Activated naive CD4-positive, alpha-beta T cell treated with anti-CD3 and anti-CD28 coated beads, Interleukin-2, amount 50 U/mL, for 16 hours (primary cell): ENCODE results near the gene FNDC5.

Experiments
- DNase-seq: peaks from one replicate; pipeline ENCODE4 v3.0.0-alpha.2; 2020

Gene FNDC5

DNA sequence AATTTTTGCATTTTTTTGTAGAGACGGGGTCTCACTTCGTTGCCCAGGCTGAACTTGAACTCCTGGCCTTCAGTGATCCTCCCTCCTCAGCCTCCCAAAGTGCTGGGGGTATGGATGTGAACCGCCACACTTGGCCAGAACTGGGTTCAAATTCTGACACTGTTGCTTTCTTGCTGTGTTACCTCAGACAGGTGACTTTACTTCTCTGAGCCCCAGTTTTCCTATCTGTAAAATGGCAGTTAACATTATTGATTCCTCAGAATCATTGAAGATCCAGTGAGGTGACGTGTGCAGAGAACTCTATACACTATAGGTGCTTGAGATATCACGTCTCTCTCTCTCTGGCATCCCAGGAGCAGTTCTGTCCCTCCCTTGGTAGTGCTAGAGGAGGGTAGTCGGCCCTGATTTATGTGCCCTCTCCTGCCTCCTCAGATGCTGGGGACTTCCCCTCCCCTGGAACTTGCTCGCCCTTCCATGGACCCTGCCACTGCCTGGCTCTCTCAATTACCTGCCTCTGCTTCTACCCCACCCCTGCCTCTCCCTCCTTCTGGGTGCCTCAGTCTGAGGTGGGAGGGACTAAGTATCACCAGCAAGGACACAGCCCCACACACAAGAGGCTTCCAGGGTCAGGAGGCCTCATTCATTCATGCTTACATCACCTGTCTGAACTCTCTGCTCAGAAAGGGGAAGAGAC lies 12.8 kb upstream of the FNDC5 start:
- no peak for DNase-seq

DNA sequence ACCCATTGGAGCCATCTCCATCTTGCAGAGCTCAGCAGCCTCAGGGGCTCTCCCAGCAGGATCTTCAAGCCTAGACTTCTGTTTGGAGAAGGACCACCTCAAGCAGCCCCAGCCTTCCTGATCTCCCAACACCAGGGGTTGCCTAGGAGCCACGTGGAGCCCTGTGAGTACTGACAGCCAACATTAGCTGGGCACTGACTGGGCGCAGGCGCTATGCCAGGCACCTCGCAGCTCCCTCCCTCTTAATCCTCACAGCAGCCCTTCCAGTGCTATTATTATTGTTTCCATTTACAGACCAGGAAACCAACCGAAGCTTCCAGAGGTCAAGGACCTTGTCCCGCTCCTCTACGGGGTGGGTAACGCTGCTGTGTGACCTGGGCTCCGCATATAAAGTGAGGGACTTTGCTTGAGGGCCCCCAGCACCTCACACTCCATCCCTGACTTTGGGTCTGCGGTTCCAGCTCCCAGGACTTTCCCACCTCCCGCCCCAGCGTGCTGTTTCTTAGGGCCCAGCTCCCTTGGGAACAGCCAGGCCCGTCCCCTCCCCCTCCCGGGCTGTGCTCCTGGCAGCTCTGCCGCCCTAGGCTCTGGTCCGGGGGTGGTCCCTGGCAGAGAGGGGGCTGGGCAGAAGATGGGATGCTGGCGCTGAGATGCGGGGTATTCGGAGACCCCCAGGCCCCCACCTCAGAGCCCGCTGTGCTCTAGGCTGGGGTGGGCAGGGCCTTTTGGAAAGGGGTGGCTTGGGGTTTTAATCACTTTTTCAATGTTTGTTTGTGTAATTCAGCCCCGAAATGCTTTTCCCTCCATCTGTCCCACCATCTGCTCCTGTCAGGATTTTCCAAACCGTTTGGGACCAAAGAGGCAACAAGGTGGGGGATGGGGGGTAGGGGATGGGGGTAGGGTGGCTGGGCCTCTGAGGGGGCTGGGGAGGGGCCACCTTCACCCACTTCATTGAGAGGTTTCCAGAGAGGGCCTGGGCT lies 11.4 kb upstream of the FNDC5 start:
- DNase-seq, result no peak

GRCh38 chr1:32881291-32881690 lies 10.6 kb upstream of the FNDC5 start:
- DNase-seq, result no peak

DNA sequence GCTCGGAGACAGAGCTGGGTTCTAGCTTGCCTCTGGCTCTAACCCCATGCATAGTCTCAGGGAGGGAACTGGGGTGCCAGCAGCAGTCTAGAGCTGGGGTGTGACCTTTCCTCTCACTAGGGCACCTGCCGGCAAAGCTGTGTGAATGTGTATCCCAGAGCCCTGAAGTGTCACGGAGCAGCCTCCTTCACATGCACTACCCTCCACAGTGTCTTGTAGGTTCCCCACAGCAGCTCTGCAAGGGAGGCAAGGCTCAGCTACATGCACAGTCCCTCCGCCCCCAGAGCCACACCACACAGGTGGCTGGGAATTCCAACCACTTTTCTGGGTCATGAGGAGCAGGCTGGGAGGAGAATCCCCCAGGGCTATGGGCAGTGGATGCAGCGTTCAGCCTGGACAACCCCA lies 7.9 kb upstream of the FNDC5 start:
- DNase-seq, result no peak

DNA sequence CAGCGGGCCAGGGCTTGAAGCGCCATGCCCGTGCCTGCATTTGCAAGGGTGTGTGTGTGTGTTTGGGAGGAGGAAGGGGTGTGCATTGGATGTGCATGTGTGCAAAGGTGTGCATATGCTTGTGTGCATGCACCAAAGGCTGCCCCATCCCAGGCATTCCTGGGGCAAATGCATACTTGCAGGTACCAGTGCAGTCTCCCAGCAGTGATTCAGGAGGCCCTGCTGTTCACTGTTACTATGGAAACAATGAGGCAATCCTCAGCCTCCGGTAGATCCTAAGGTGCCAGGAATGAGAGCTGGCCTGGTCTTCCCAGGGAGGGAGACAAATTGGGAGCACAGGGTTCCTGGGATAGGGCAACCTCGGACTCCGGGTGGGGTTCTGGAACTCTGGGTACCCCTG lies 7.5 kb upstream of the FNDC5 start:
- no peak for DNase-seq

DNA sequence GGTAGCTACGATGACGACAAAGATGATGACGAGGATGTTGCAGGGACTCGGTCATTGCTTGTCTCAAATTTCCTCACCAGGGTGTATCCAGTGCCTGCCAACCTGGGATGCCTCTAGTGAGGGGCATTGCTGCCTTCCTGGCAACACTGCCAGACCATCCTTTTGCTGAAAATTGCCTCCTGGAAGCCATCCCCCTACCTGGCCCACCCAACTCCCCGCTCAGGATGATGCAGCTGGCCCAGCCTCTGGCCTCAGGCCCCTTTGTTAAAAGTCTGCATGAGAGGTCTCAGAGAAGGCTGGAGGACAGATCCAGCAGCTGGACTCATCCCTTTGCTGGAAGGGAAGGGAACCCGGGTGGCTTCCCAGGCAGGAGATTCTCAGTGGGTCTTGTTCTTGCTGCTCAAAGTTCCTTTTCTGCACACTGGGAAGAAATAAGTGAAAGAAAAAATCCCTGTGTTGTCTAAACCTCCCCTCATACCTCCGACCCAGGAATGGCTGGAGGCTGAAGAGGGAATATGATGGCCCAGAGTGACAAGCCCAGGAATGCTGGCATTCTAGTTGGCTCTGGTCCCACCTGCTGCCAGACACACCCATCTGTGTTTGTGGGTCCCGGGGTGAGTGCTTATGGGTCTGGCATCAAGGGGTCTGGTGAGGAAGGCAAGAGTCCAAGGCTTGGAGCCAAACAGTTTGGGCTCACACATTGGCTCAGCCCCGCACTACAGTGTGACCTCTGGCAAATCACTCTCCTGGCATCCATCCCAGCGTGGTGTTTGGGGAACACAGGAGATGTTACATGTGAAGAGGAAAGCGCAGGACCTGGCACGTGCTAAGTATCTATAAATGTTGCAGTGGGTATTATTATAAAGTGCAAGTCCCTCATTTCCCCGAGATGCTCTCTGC lies 6.7 kb upstream of the FNDC5 start:
- DNase-seq, result no peak

- peak; percentile 56 for DNase-seq
Observed at GRCh38 chr1:32876341-32877210, 5.9 kb upstream of the FNDC5 start.

DNA sequence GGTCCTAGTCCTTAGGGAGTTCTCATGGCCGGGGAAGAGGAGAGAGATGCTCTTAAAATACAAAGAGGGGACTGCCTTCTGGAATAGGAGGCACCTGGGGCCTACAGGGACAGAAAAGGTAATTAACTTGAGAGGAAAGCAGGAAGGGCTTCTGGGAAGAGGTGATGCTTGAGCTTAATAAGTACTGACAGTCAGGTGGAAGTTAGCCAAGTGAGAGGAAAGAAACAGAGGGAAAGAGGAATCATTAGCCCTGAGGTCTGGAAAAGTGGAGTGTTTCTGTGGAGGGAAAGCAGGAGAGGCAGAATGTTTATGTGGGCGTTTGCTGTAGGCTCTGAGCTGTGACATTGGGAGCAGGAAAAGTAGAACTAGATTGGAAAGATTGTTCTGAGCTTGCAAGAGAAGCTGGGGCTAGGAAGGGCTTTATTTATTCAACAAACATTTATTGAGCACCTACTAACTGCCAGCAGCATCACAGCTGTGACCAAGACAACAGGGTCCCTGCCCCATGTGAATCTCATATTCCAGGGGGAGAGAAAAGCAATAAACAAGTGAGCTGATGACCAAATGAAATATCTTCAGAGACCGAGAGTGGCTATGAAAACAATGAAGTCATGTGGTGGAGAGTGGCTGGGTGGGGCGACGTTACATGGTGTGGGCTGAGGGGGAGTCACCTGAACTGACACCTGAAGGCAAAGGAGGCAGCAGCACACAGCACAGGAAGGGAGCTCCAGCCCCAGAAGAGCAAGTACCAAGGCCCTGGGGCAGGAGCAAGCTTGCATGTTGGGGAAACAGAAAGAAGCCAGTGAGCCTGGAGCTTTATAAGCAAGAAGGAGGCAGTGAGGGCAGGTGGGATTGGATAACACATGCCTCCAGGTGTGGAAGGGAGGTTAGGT lies 4.4 kb upstream of the FNDC5 start:
- no peak for DNase-seq

DNA sequence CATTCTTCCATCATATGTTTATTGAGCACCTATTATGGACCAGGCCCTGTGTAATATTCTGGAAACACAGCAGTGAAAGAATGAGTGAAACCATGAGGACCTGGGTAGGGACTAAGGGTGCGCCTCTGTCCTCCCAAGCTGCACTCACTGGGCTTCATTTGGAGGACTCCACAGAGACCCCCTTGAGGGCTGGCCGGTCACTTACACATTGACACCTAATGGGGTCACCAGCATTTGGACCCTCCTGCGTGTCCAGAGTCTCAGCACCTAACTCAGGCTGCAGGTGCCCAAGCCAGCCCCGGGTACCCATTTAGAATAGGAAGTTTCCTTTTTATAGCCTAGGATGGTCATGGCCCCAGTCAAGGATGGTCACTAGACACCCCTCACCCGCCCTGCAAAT lies 2.8 kb upstream of the FNDC5 start:
- no peak for DNase-seq

DNA sequence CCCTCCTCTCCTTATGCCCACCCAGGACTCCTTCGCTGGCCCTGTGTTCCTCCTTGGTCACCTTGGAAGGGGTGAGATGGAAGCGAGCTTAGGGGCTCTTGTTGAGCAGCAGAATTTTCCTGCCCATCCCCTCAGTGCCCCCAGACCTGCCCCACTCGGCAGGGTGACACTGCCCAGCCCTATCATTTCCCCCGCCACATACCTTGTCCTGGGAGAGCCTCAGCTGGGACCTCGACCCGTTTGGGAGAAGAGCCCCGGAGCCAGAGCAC lies 1.4 kb upstream of the FNDC5 start:
- DNase-seq, result no peak

GRCh38 chr1:32871364-32872191 lies 866 bp upstream of the FNDC5 start:
- no peak for DNase-seq

- no peak for DNase-seq
Observed at GRCh38 chr1:32869923-32870614, 643 bp downstream of the FNDC5 start.

DNA sequence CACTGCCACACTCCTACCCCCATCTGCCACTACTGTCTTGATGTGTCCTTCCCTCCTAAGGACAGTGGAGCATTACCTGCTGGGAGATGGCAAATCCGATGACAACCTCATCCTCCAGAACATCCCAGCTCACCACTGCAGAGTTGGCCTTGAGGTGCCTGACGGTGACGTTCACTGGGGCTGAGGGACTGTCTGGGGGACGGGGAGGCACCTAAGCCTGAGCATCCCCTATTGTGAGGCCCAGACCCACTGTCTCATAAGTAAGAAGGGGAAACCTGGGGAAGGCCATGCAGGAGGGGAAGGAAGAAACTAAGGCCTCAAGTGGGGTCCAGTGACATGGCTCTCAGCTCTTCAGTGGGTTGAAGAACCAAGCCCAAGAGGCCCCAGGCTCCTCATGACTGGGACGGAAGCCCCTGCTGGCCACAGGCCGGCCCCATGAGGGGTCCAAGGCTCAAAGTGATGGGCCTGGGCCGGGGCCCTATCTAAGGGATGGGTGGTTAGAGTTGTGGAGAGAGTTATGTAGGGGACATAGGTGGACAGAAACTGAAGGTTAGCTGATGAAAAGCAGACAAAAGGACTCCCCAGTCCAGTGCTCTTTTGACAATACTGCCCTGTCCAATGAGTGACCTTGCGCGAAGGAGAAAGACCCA lies 1.8 kb downstream of the FNDC5 start:
- no peak for DNase-seq

- DNase-seq, result no peak
Observed at GRCh38 chr1:32868085-32868484, 2.6 kb downstream of the FNDC5 start.

DNA sequence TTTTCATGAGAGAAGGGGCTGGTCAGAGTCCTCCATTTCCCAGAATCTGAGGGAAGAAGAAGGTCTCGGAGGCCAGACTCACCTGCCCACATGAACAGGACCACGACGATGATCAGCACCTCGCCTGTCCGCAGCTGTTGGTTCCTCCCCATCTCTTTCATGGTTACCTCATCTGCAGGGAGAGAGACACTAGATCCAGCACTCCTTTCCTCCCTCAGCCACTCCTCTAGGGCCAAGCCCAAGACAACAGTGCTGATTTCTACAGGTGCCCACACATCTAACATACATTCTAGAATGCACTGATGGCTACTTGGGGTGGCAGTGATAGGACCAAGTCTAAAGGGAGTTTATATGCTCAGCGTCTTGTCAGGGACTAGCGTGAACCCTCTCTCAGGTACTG lies 3.0 kb downstream of the FNDC5 start:
- DNase-seq, result no peak

- DNase-seq, result no peak
Observed at GRCh38 chr1:32867151-32867550, 3.6 kb downstream of the FNDC5 start.

DNA sequence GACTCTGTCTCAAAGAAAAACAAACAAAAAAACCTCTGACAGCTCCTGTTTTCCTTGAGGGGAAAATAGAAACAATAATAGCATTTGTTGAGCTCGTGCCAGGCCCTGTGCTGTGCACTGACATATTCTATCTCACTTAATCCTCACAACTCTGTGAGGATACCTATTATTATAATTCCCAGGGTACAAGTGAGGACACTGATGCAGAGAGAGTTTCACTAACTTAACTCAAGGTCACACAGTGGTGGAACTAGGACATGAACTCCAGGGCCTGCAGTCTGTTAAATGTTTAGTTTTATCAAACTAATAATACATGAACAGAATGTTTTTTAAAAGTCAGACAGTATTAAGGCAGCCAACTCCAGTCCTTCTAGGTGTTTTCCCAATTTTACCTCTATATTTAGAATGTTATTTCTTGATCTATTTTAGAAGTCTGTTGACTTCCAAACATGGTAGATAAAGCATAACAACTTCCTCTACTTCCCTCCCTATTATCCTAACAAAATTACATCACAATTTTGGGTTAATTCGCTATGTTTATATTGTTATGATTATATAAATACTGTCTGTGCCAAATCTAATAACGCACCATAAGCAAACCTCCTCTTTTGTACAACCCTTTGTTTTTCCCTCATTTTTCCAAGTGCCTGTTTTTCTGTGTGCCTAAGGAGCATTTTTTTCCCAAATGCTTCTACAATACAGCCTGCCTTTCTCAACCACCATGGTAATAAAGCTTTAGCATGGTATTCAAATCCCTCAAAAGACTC lies 4.9 kb downstream of the FNDC5 start:
- DNase-seq, result no peak

- no peak for DNase-seq
Observed at GRCh38 chr1:32864375-32865019, 6.2 kb downstream of the FNDC5 start.
